Small intestine (tissue), 7 donors: ENCODE results near the gene BID. TPM values are rescaled to one million over a fixed set of nuclear protein-coding genes. Genes with fewer than 3 reads are reported as not detected.

Experiments
- DNase-seq, 2 donors: peaks; one replicate each; pipeline versions ENCODE4 v3.0.0 to v3.0.0-alpha.2; 2013
- FAIRE-seq: peaks from 2 replicates; lab custom pipeline; 2012; peaks lifted over from hg19 to GRCh38; lab: Jason Lieb, UNC
- H3K27ac ChIP-seq, 3 donors: one replicate each; pipeline ENCODE4 v1.5.1; 2013; ENCODE audit warnings: low read length in 2 of 3, mild to moderate bottlenecking in 2 of 3, control low read depth in 1 of 3, inconsistent platforms in 1 of 3, low read depth in 1 of 3, moderate library complexity in 1 of 3
- H3K27me3 ChIP-seq, 3 donors: one replicate each; pipeline ENCODE4 v1.6.1; 2013; ENCODE audit warnings: low read length in 3 of 3, inconsistent platforms in 1 of 3; ENCODE audit not compliant: control insufficient read depth in 3 of 3, insufficient read depth in 3 of 3
- H3K36me3 ChIP-seq, 3 donors: one replicate each; pipeline ENCODE4 v1.6.1; 2013; ENCODE audit warnings: low read length in 3 of 3, inconsistent platforms in 1 of 3, low read depth in 1 of 3, mild to moderate bottlenecking in 1 of 3, moderate library complexity in 1 of 3; ENCODE audit not compliant: control insufficient read depth in 3 of 3, insufficient read depth in 2 of 3
- H3K4me1 ChIP-seq, 3 donors: one replicate each; pipeline ENCODE4 v1.6.1; 2013; ENCODE audit warnings: low read length in 2 of 3, inconsistent platforms in 1 of 3, low read depth in 1 of 3, mild to moderate bottlenecking in 1 of 3, moderate library complexity in 1 of 3; ENCODE audit not compliant: control insufficient read depth in 3 of 3, insufficient read depth in 2 of 3
- H3K4me3 ChIP-seq, 3 donors: one replicate each; pipeline ENCODE4 v1.5.1; 2013; ENCODE audit warnings: low read length in 3 of 3, control low read depth in 1 of 3, inconsistent platforms in 1 of 3, low read depth in 1 of 3, mild to moderate bottlenecking in 1 of 3, moderate library complexity in 1 of 3
- H3K9me3 ChIP-seq, 2 donors: one replicate each; pipeline ENCODE4 v1.6.1; 2013; ENCODE audit warnings: low read depth in 1 of 2, low read length in 1 of 2; ENCODE audit not compliant: control insufficient read depth in 2 of 2, insufficient read depth in 1 of 2
- WGBS, 3 donors: extraction: QIAGEN DNeasy Blood & Tissue Kit; methylation state at CpG; one replicate each; pipeline ENCODE4 v1.1.7; 2013; 5-methylcytosine and 5-hydroxymethylcytosine counted together
- polyA plus RNA-seq, 4 donors: library from polyadenylated mRNA; stranded (reverse) in 3 of 4; unstranded in 1 of 4; fragments of 200-250 nt in 3 of 4; fragments of 120-200 nt in 1 of 4; gene quantifications; one replicate each; pipeline versions ENCODE4 v1.2.1 to v1.2.3, GENCODE V29; 2013
- donor health status: healthy with polysubstance abuse.
- donor health status: control.
- donor health status: control.
- donor health status: Bipolar disorder and iron deficiency.
- donor health status: healthy.

Gene BID
- polyA plus RNA-seq, 4 donors, result 12.7 to 59.4 (median 19.6) TPM

GRCh38 chr22:17779286-17780115 is 5.2 kb upstream of the BID start:
- WGBS, 3 donors, result 77 to 90% (median 80%) methylated on average over 27 of the region's 27 CpGs
- Histone ChIP-seq H3K4me3 (no peak overlapping the region), H3K9me3 (no peaks in the 10 kb centered on the region), H3K4me1 (peaks cover 0 to 2% (median 0%) of the 10 kb centered on the region in 3 donors), H3K27ac (no peak overlapping the region), H3K36me3 (no peaks in the 10 kb centered on the region), H3K27me3 (no peaks in the 10 kb centered on the region)
- no peak for FAIRE-seq
- no peak for DNase-seq

GRCh38 chr22:17778412-17778976 is 4.2 kb upstream of the BID start:
- Histone ChIP-seq H3K36me3 (no peaks in the 10 kb centered on the region), H3K9me3 (no peaks in the 10 kb centered on the region), H3K27me3 (no peaks in the 10 kb centered on the region), H3K27ac (peak overlapping the region in 1 of 3 donors; percentile 14), H3K4me3 (no peak overlapping the region), H3K4me1 (peaks cover 0 to 2% (median under 1%) of the 10 kb centered on the region in 3 donors)
- no peak for DNase-seq
- no peak for FAIRE-seq
- WGBS, 3 donors, result 95 to 97% (median 95%) methylated on average over 23 of the region's 23 CpGs

DNA sequence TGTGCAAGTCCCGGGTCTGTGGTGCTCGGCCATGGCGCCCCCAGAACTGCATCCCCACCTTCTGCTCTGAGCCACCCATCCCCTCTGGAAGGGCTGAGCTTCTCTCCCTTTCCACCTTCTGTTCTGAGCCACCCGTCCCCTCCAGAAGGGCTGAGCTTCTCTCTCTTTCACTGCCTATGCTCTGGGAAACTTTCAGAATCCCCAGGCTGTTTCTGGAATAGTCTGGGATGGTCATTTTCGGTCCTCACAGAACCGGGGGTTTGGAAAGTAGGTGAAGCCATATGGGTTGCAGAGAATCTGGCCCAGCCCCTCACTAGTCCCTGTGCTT is 3.4 kb upstream of the BID start:
- 60 to 84% (median 64%) methylated on average over 6 of the region's 6 CpGs for WGBS, 3 donors
- Histone ChIP-seq H3K27ac (peak overlapping the region in 2 of 3 donors; percentile 25 to 94), H3K36me3 (no peaks in the 10 kb centered on the region), H3K27me3 (no peaks in the 10 kb centered on the region), H3K4me3 (peak overlapping the region in 2 of 3 donors; percentile 9 to 30), H3K9me3 (no peaks in the 10 kb centered on the region), H3K4me1 (peaks cover 0 to 6% (median 5%) of the 10 kb centered on the region in 3 donors)
- FAIRE-seq, result no peak
- DNase-seq, result no peak

- WGBS, 3 donors, result 59 to 76% (median 62%) methylated on average over 27 of the region's 27 CpGs
- Histone ChIP-seq H3K27me3 (no peaks in the 10 kb centered on the region), H3K9me3 (no peaks in the 10 kb centered on the region), H3K36me3 (peaks cover 0 to under 1% (median 0%) of the 10 kb centered on the region in 3 donors), H3K4me3 (peak overlapping the region; percentile 9 to 30 (median 9)), H3K4me1 (peaks cover 0 to 10% (median 3%) of the 10 kb centered on the region in 3 donors), H3K27ac (peak overlapping the region in 2 of 3 donors; percentile 25 to 94)
- peak in 1 of 2 donors; percentile 44 for DNase-seq
- no peak for FAIRE-seq
These were observed 2.9 kb upstream of the BID start for GRCh38 chr22:17777005-17777716.

DNA sequence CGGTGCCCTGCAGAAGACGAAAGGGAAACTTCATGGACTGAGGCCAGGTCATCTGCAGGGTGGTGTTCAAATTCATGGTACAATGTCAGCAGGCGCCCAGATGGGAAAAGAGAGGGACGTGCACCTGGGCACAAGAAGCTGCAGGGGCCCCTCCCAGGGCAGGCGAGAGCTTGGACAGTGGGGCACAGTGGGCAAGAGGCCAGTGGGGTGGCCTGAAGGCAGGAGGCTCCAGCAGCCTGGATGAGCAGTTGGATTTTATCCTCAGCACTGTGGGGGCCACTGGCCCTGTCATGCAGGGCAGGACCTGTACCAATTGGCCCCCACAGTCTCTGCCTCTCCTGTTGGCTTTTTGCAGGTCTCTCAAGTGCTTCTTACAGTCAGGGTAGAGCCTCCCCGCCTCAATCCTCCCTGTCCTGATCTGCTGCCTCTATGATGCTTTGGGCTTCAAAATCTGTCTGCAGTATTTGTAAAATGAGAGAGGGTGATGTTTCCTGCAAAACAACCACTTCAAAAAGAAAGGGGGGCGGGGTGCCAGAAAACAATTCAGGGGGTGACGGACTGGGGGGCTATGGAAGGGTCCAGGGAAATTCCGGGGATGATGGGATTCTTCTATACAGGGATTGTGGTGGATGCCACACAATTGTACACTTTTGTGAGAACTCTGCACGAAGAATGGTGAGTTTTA is 1.7 kb upstream of the BID start:
- Histone ChIP-seq H3K4me3 (no peak overlapping the region), H3K36me3 (peaks cover 0 to 3% (median 0%) of the 10 kb centered on the region in 3 donors), H3K27me3 (no peaks in the 10 kb centered on the region), H3K9me3 (no peaks in the 10 kb centered on the region), H3K27ac (no peak overlapping the region), H3K4me1 (peaks cover 0 to 10% (median 3%) of the 10 kb centered on the region in 3 donors)
- DNase-seq, result no peak
- FAIRE-seq, result no peak
- 81 to 83% (median 81%) methylated on average over 10 of the region's 10 CpGs for WGBS, 3 donors

- H3K4me1 ChIP-seq, result peaks cover 0 to 10% (median 3%) of the 10 kb centered on the region in 3 donors
- H3K36me3 ChIP-seq, result peaks cover 0 to 7% (median 0%) of the 10 kb centered on the region in 3 donors
- no peak for DNase-seq
- H3K27me3 ChIP-seq, result no peaks in the 10 kb centered on the region
- H3K4me3 ChIP-seq, result peak overlapping the region in 1 of 3 donors; percentile 29
- 76 to 78% (median 78%) methylated on average over 27 of the region's 27 CpGs for WGBS, 3 donors
- no peaks in the 10 kb centered on the region for H3K9me3 ChIP-seq
- peak overlapping the region in 1 of 3 donors; percentile 36 for H3K27ac ChIP-seq
- FAIRE-seq, result no peak
These were observed 837 bp upstream of the BID start for GRCh38 chr22:17774926-17775685.

DNA sequence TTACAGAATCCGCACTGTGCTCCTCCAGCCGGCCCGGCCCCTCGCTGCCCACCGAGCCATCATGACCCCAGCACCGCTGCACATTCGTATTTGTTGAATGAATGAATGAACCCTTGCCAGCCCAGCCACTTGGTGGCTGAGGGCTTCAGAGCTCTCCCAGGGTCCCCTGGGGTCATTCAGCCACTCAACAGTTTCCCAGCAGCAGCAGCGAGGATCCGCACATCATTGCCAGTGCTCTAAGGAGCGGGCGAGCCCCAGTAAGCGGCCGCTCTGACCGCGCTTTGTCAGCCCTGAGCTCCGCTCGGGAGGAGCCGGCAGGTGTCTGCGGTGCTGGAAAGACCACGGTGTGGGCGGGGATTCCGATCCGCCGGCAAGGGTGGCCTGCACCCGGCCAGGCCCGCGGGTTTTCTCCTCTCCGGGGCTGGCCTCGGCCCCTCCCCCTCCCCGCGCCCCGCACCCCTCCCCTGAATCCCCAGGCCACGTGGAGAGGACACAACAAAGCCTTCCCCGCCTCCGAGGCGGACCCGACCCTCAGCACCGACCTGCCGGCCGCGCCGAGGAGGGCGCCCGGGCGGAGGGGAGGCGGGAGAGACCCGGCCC is 563 bp downstream of the BID start:
- H3K4me3 ChIP-seq, result peak overlapping the region; percentile 59 to 84 (median 83)
- H3K9me3 ChIP-seq, result no peaks in the 10 kb centered on the region
- peak overlapping the region in 2 of 3 donors; percentile 73 to 76 for H3K27ac ChIP-seq
- DNase-seq (peak; percentile 55 to 68), FAIRE-seq (no peak)
- H3K36me3 ChIP-seq, result peaks cover 0 to 13% (median 0%) of the 10 kb centered on the region in 3 donors
- WGBS, 3 donors, result 1 to 2% (median 2%) methylated on average over 31 to 47 of the region's 47 CpGs
- H3K4me1 ChIP-seq, result peaks cover 0 to 10% (median 3%) of the 10 kb centered on the region in 3 donors
- no peaks in the 10 kb centered on the region for H3K27me3 ChIP-seq
